ENCODE data around the gene SYTL3.

Gene SYTL3

GRCh38 chr6:158795516-158795915 lies 145.7 kb downstream of the SYTL3 start:
- Histone ChIP-seq H3K4me3 (ENCODE audit: low read depth, low read length) (no peak overlapping the region), H3K9me3 (ENCODE audit: control insufficient read depth, insufficient read depth, low read length) (no peaks in the 10 kb centered on the region), H3K27me3 (ENCODE audit: control insufficient read depth, insufficient read depth, low read length) (no peaks in the 10 kb centered on the region), H3K9ac (ENCODE audit: low read depth, low read length) (no peak overlapping the region), H3K27ac (ENCODE audit: low read depth, low read length) (no peak overlapping the region), H3K4me1 (ENCODE audit: control insufficient read depth, insufficient read depth, low read length) (peaks cover 32% of the 10 kb centered on the region), H3K36me3 (ENCODE audit: control insufficient read depth, insufficient read depth, low read length) (peaks cover 23% of the 10 kb centered on the region)

- H3K4me3 ChIP-seq (ENCODE audit: low read depth, low read length): no peak overlapping the region
- no peak overlapping the region for H3K27ac ChIP-seq (ENCODE audit: low read depth, low read length)
- H3K36me3 ChIP-seq (ENCODE audit: control insufficient read depth, insufficient read depth, low read length): peaks cover 24% of the 10 kb centered on the region
- no peaks in the 10 kb centered on the region for H3K27me3 ChIP-seq (ENCODE audit: control insufficient read depth, insufficient read depth, low read length)
- H3K9ac ChIP-seq (ENCODE audit: low read depth, low read length): no peak overlapping the region
- H3K9me3 ChIP-seq (ENCODE audit: control insufficient read depth, insufficient read depth, low read length): no peaks in the 10 kb centered on the region
- H3K4me1 ChIP-seq (ENCODE audit: control insufficient read depth, insufficient read depth, low read length): peaks cover 32% of the 10 kb centered on the region
These were observed 146.5 kb downstream of the SYTL3 start for GRCh38 chr6:158796353-158796752.

GRCh38 chr6:158797331-158798310 lies 147.8 kb downstream of the SYTL3 start:
- H3K27me3 ChIP-seq (ENCODE audit: control insufficient read depth, insufficient read depth, low read length): no peaks in the 10 kb centered on the region
- no peaks in the 10 kb centered on the region for H3K9me3 ChIP-seq (ENCODE audit: control insufficient read depth, insufficient read depth, low read length)
- no peak overlapping the region for H3K9ac ChIP-seq (ENCODE audit: low read depth, low read length)
- peaks cover 32% of the 10 kb centered on the region for H3K4me1 ChIP-seq (ENCODE audit: control insufficient read depth, insufficient read depth, low read length)
- H3K4me3 ChIP-seq (ENCODE audit: low read depth, low read length): no peak overlapping the region
- peaks cover 29% of the 10 kb centered on the region for H3K36me3 ChIP-seq (ENCODE audit: control insufficient read depth, insufficient read depth, low read length)
- H3K27ac ChIP-seq (ENCODE audit: low read depth, low read length): no peak overlapping the region

- Histone ChIP-seq H3K27ac (ENCODE audit: low read depth, low read length) (no peak overlapping the region), H3K4me1 (ENCODE audit: control insufficient read depth, insufficient read depth, low read length) (peaks cover 36% of the 10 kb centered on the region), H3K27me3 (ENCODE audit: control insufficient read depth, insufficient read depth, low read length) (no peaks in the 10 kb centered on the region), H3K4me3 (ENCODE audit: low read depth, low read length) (no peak overlapping the region), H3K9ac (ENCODE audit: low read depth, low read length) (no peak overlapping the region), H3K36me3 (ENCODE audit: control insufficient read depth, insufficient read depth, low read length) (peaks cover 33% of the 10 kb centered on the region), H3K9me3 (ENCODE audit: control insufficient read depth, insufficient read depth, low read length) (no peaks in the 10 kb centered on the region)
These were observed 148.5 kb downstream of the SYTL3 start for GRCh38 chr6:158798311-158798710.

- Histone ChIP-seq H3K36me3 (ENCODE audit: control insufficient read depth, insufficient read depth, low read length) (peaks cover 36% of the 10 kb centered on the region), H3K4me1 (ENCODE audit: control insufficient read depth, insufficient read depth, low read length) (peaks cover 40% of the 10 kb centered on the region), H3K27ac (ENCODE audit: low read depth, low read length) (no peak overlapping the region), H3K9ac (ENCODE audit: low read depth, low read length) (no peak overlapping the region), H3K9me3 (ENCODE audit: control insufficient read depth, insufficient read depth, low read length) (no peaks in the 10 kb centered on the region), H3K27me3 (ENCODE audit: control insufficient read depth, insufficient read depth, low read length) (no peaks in the 10 kb centered on the region), H3K4me3 (ENCODE audit: low read depth, low read length) (no peak overlapping the region)
These were observed 149.4 kb downstream of the SYTL3 start for GRCh38 chr6:158799051-158799792.

- Histone ChIP-seq H3K4me1 (ENCODE audit: control insufficient read depth, insufficient read depth, low read length) (peaks cover 46% of the 10 kb centered on the region), H3K36me3 (ENCODE audit: control insufficient read depth, insufficient read depth, low read length) (peaks cover 25% of the 10 kb centered on the region), H3K9me3 (ENCODE audit: control insufficient read depth, insufficient read depth, low read length) (no peaks in the 10 kb centered on the region), H3K4me3 (ENCODE audit: low read depth, low read length) (no peak overlapping the region), H3K27ac (ENCODE audit: low read depth, low read length) (no peak overlapping the region), H3K9ac (ENCODE audit: low read depth, low read length) (no peak overlapping the region), H3K27me3 (ENCODE audit: control insufficient read depth, insufficient read depth, low read length) (no peaks in the 10 kb centered on the region)
These were observed 151.9 kb downstream of the SYTL3 start for GRCh38 chr6:158801655-158802294.

- H3K27me3 ChIP-seq (ENCODE audit: control insufficient read depth, insufficient read depth, low read length): no peaks in the 10 kb centered on the region
- no peaks in the 10 kb centered on the region for H3K9me3 ChIP-seq (ENCODE audit: control insufficient read depth, insufficient read depth, low read length)
- H3K9ac ChIP-seq (ENCODE audit: low read depth, low read length): no peak overlapping the region
- peaks cover 53% of the 10 kb centered on the region for H3K4me1 ChIP-seq (ENCODE audit: control insufficient read depth, insufficient read depth, low read length)
- peaks cover 34% of the 10 kb centered on the region for H3K36me3 ChIP-seq (ENCODE audit: control insufficient read depth, insufficient read depth, low read length)
- H3K27ac ChIP-seq (ENCODE audit: low read depth, low read length): no peak overlapping the region
- H3K4me3 ChIP-seq (ENCODE audit: low read depth, low read length): no peak overlapping the region; the same call in 1 of the 2 replicates
These were observed 153.9 kb downstream of the SYTL3 start for GRCh38 chr6:158803733-158804143.

GRCh38 chr6:158804207-158804606 lies 154.4 kb downstream of the SYTL3 start:
- H3K9me3 ChIP-seq (ENCODE audit: control insufficient read depth, insufficient read depth, low read length): no peaks in the 10 kb centered on the region
- H3K27ac ChIP-seq (ENCODE audit: low read depth, low read length): no peak overlapping the region
- H3K9ac ChIP-seq (ENCODE audit: low read depth, low read length): no peak overlapping the region
- H3K4me3 ChIP-seq (ENCODE audit: low read depth, low read length): no peak overlapping the region; the same call in 1 of the 2 replicates
- peaks cover 54% of the 10 kb centered on the region for H3K4me1 ChIP-seq (ENCODE audit: control insufficient read depth, insufficient read depth, low read length)
- H3K27me3 ChIP-seq (ENCODE audit: control insufficient read depth, insufficient read depth, low read length): no peaks in the 10 kb centered on the region
- H3K36me3 ChIP-seq (ENCODE audit: control insufficient read depth, insufficient read depth, low read length): peaks cover 39% of the 10 kb centered on the region

GRCh38 chr6:158805698-158806377 lies 156.0 kb downstream of the SYTL3 start:
- H3K27ac ChIP-seq (ENCODE audit: low read depth, low read length): no peak overlapping the region
- no peaks in the 10 kb centered on the region for H3K27me3 ChIP-seq (ENCODE audit: control insufficient read depth, insufficient read depth, low read length)
- peaks cover 64% of the 10 kb centered on the region for H3K4me1 ChIP-seq (ENCODE audit: control insufficient read depth, insufficient read depth, low read length)
- no peak overlapping the region for H3K4me3 ChIP-seq (ENCODE audit: low read depth, low read length)
- no peaks in the 10 kb centered on the region for H3K9me3 ChIP-seq (ENCODE audit: control insufficient read depth, insufficient read depth, low read length)
- H3K9ac ChIP-seq (ENCODE audit: low read depth, low read length): no peak overlapping the region
- peaks cover 55% of the 10 kb centered on the region for H3K36me3 ChIP-seq (ENCODE audit: control insufficient read depth, insufficient read depth, low read length)
